ENCODE data around the gene OPCML.

DNA sequence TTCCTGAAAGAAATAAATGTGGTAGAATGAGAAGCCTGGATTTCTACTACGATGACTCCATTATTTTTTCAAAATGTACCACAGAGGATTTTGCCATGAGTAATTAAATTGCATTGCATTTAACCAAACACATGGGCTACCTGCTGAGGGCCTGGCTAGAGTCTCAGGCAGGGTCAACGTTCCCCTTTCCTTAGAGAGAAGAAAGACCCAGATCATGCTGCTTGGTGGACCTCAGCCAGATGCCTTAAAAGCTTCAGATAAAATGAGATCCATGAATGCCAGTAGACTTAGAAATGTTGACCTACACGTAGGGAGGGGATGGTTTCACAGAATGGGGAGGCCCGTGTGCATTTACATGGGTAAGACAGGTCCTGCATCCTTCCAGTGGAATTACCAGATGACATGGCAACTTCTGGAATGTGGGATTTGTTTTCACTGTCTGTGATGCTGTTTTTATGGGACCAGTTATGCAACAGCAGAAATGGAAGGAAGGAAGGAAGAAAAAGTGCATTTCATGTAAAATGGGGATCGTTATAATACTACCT lies 1092.5 kb downstream of the OPCML start:
- TF ChIP-seq CTCF (optimal IDR thresholded peaks at IDR 0.05 in 1 of 3, IDR thresholded peaks at IDR 0.05 in 1 of 3, conservative IDR thresholded peaks at IDR 0.05 in 1 of 3; ENCODE audit: extremely low read depth in 1 of 3, insufficient read depth in 2 of 3, low read length in 3 of 3) = no peak
- TF ChIP-seq EZH2 (IDR thresholded peaks at IDR 0.05; ENCODE audit: low read length) = no peak

Measured in keratinocyte (primary cell).